Peyer's patch (tissue), 4 donors: ENCODE data around the gene GIMAP6.

Source experiments
- CTCF ChIP-seq, 6 experiments: fragments of 450-650 bp in 4 of 6; fragments of 200-600 bp in 2 of 6; sonication (generic) in 1 of 6; IDR thresholded peaks; one replicate each; pipeline ENCODE4 v1.5.1; 2017 to 2019; ENCODE audit warnings: antibody characterized with exemption in 6 of 6, mild to moderate bottlenecking in 3 of 6, moderate library complexity in 1 of 6
- POLR2A ChIP-seq, 2 donors: fragments of 450-650 bp; IDR thresholded peaks; one replicate each; pipeline ENCODE4 v1.5.1; 2017; ENCODE audit warnings: antibody characterized with exemption in 2 of 2, mild to moderate bottlenecking in 2 of 2, moderate library complexity in 2 of 2

- TF ChIP-seq CTCF (IDR thresholded peaks at IDR 0.05): no peak
- TF ChIP-seq POLR2A (IDR thresholded peaks at IDR 0.05): no peak
These were observed 12.1 kb downstream of the GIMAP6 start for GRCh38 chr7:150620061-150620460.
